Peyer's patch (tissue), 4 donors: ENCODE results near the gene FAM174B. TPM values are rescaled to one million over a fixed set of nuclear protein-coding genes. Genes with fewer than 3 reads are reported as not detected.

Experiments
- DNase-seq, 3 donors: peaks; one replicate each; pipeline ENCODE4 v3.0.0-alpha.2; 2017 to 2019
- H3K27ac ChIP-seq, 4 donors: fragments of 200-600 bp; sonication (generic); one replicate each; pipeline ENCODE4 v1.5.1; 2016 to 2019
- H3K27me3 ChIP-seq, 2 donors: fragments of 200-600 bp; sonication (generic); one replicate each; pipeline ENCODE4 v1.5.1; 2019
- H3K36me3 ChIP-seq, 3 donors: fragments of 200-600 bp; sonication (generic); one replicate each; pipeline ENCODE4 v1.5.1; 2016 to 2019
- H3K4me1 ChIP-seq, 4 donors: fragments of 200-600 bp; sonication (generic); one replicate each; pipeline ENCODE4 v1.5.1; 2016 to 2019
- H3K4me3 ChIP-seq, 4 donors: fragments of 200-600 bp; sonication (generic); 1 replicate in 3 of 4; 2 replicates in 1 of 4; pipeline ENCODE4 v1.5.1; 2016 to 2019; ENCODE audit warnings: mild to moderate bottlenecking in 1 of 4
- H3K9me3 ChIP-seq, 4 donors: fragments of 200-600 bp; sonication (generic); one replicate each; pipeline ENCODE4 v1.5.1; 2016 to 2019; ENCODE audit warnings: mild to moderate bottlenecking in 1 of 4
- CTCF ChIP-seq, 6 experiments: fragments of 450-650 bp in 4 of 6; fragments of 200-600 bp in 2 of 6; sonication (generic) in 1 of 6; IDR thresholded peaks; one replicate each; pipeline ENCODE4 v1.5.1; 2017 to 2019; ENCODE audit warnings: antibody characterized with exemption in 6 of 6, mild to moderate bottlenecking in 3 of 6, moderate library complexity in 1 of 6
- POLR2A ChIP-seq, 2 donors: fragments of 450-650 bp; IDR thresholded peaks; one replicate each; pipeline ENCODE4 v1.5.1; 2017; ENCODE audit warnings: antibody characterized with exemption in 2 of 2, mild to moderate bottlenecking in 2 of 2, moderate library complexity in 2 of 2
- total RNA-seq, 4 donors: library from RNA; depleted of rRNA; stranded (reverse); fragments of >200 nt; gene quantifications; one replicate each; pipeline ENCODE4 v1.1.0, GENCODE V29; 2016

FAM174B gene
- total RNA-seq, 4 donors from 2014 or later = 9.0 to 14.0 (median 11.4) TPM

GRCh38 chr15:92643849-92644815 is 11.4 kb downstream of the FAM174B start:
- Histone ChIP-seq H3K9me3 (peaks cover 0 to 4% (median 0%) of the 10 kb centered on the region in 4 donors), H3K27ac (no peak overlapping the region), H3K4me3 (no peak overlapping the region), H3K4me1 (peaks cover 0 to 8% (median 0%) of the 10 kb centered on the region in 4 donors), H3K27me3 (no peaks in the 10 kb centered on the region), H3K36me3 (no peaks in the 10 kb centered on the region)
- no peak for DNase-seq
- no peak for TF ChIP-seq CTCF (IDR thresholded peaks at IDR 0.05)
- TF ChIP-seq POLR2A (IDR thresholded peaks at IDR 0.05) = no peak

GRCh38 chr15:92638709-92639365 is 16.7 kb downstream of the FAM174B start:
- H3K36me3 ChIP-seq = no peaks in the 10 kb centered on the region
- H3K4me3 ChIP-seq = no peak overlapping the region
- no peaks in the 10 kb centered on the region for H3K27me3 ChIP-seq
- TF ChIP-seq CTCF (IDR thresholded peaks at IDR 0.05) = no peak
- TF ChIP-seq POLR2A (IDR thresholded peaks at IDR 0.05) = no peak
- no peak for DNase-seq
- peaks cover 0 to 4% (median 0%) of the 10 kb centered on the region in 4 donors for H3K4me1 ChIP-seq
- peak overlapping the region in 3 of 4 donors; percentile 17 to 65 (median 61) for H3K27ac ChIP-seq
- peaks cover 0 to 4% (median 0%) of the 10 kb centered on the region in 4 donors for H3K9me3 ChIP-seq

- H3K27me3 ChIP-seq = no peaks in the 10 kb centered on the region
- peaks cover 0 to 4% (median 0%) of the 10 kb centered on the region in 4 donors for H3K9me3 ChIP-seq
- H3K4me3 ChIP-seq = no peak overlapping the region
- no peak for DNase-seq
- H3K27ac ChIP-seq = peak overlapping the region in 3 of 4 donors; percentile 17 to 65 (median 61)
- peaks cover 0 to 4% (median 0%) of the 10 kb centered on the region in 4 donors for H3K4me1 ChIP-seq
- H3K36me3 ChIP-seq = no peaks in the 10 kb centered on the region
- TF ChIP-seq POLR2A (IDR thresholded peaks at IDR 0.05) (no peak), CTCF (IDR thresholded peaks at IDR 0.05) (no peak)
Measured at GRCh38 chr15:92638291-92638708, 17.3 kb downstream of the FAM174B start.

GRCh38 chr15:92637626-92638025 is 17.9 kb downstream of the FAM174B start:
- H3K9me3 ChIP-seq = peaks cover 0 to 4% (median 0%) of the 10 kb centered on the region in 4 donors
- TF ChIP-seq CTCF (IDR thresholded peaks at IDR 0.05) (no peak), POLR2A (IDR thresholded peaks at IDR 0.05) (no peak)
- no peak overlapping the region for H3K4me3 ChIP-seq
- peak overlapping the region in 3 of 4 donors; percentile 17 to 65 (median 61) for H3K27ac ChIP-seq
- peaks cover 0 to 4% (median 0%) of the 10 kb centered on the region in 4 donors for H3K4me1 ChIP-seq
- no peak for DNase-seq
- no peaks in the 10 kb centered on the region for H3K27me3 ChIP-seq
- no peaks in the 10 kb centered on the region for H3K36me3 ChIP-seq

GRCh38 chr15:92636908-92637481 is 18.6 kb downstream of the FAM174B start:
- Histone ChIP-seq H3K27me3 (no peaks in the 10 kb centered on the region), H3K27ac (peak overlapping the region in 1 of 4 donors; percentile 65), H3K9me3 (peaks cover 0 to 4% (median 0%) of the 10 kb centered on the region in 4 donors), H3K36me3 (no peaks in the 10 kb centered on the region), H3K4me1 (peaks cover 0 to 4% (median 0%) of the 10 kb centered on the region in 4 donors), H3K4me3 (no peak overlapping the region)
- no peak for TF ChIP-seq POLR2A (IDR thresholded peaks at IDR 0.05)
- TF ChIP-seq CTCF (IDR thresholded peaks at IDR 0.05) = no peak
- DNase-seq = peak in 1 of 3 donors; percentile 13
